ENCODE data around the gene GMDS. TPM values are rescaled to one million over a fixed set of nuclear protein-coding genes. Genes with fewer than 3 reads are reported as not detected.
A peak's percentile ranks its signal among the peaks of the same experiment; 100 is the strongest.

GMDS gene
- total RNA-seq, 4 donors from 2014 or later = 9.5 to 32.8 (median 22.4) TPM

DNA sequence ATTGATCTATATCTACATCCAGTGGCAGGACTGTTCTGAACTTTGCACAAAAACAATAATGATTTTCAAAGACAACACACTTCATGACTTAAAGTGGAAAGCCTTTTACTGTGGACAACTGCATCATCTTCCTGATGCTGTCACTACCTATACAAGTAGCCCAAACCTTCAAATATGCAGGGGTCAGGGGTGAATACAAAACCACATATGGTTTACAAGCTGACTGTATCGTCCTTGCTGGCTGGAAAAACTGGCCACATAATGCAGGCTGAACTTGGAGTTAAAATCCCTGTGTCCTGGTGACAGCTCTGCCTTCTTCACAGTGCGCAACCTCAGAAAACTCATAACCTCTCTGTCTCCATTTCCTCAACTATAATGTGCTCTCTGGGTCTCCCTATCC is 128.9 kb downstream of the GMDS start:
- no peak for DNase-seq
- Histone ChIP-seq H3K36me3 (no peaks in the 10 kb centered on the region), H3K27me3 (no peaks in the 10 kb centered on the region), H3K27ac (no peak overlapping the region), H3K4me1 (no peaks in the 10 kb centered on the region), H3K4me3 (replicated peaks in 1 of 3) (no peak overlapping the region), H3K9me3 (no peaks in the 10 kb centered on the region)
- 85 to 89% methylated on average over 2 of the region's 2 CpGs for WGBS, 2 donors
- intact Hi-C loops (cut with DNase I) = no loop called here
- TF ChIP-seq, protein P1, sequence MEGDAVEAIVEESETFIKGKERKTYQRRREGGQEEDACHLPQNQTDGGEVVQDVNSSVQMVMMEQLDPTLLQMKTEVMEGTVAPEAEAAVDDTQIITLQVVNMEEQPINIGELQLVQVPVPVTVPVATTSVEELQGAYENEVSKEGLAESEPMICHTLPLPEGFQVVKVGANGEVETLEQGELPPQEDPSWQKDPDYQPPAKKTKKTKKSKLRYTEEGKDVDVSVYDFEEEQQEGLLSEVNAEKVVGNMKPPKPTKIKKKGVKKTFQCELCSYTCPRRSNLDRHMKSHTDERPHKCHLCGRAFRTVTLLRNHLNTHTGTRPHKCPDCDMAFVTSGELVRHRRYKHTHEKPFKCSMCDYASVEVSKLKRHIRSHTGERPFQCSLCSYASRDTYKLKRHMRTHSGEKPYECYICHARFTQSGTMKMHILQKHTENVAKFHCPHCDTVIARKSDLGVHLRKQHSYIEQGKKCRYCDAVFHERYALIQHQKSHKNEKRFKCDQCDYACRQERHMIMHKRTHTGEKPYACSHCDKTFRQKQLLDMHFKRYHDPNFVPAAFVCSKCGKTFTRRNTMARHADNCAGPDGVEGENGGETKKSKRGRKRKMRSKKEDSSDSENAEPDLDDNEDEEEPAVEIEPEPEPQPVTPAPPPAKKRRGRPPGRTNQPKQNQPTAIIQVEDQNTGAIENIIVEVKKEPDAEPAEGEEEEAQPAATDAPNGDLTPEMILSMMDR (IDR thresholded peaks at IDR 0.05) = no peak
- TF ChIP-seq POLR2A (IDR thresholded peaks at IDR 0.05) = no peak

DNA sequence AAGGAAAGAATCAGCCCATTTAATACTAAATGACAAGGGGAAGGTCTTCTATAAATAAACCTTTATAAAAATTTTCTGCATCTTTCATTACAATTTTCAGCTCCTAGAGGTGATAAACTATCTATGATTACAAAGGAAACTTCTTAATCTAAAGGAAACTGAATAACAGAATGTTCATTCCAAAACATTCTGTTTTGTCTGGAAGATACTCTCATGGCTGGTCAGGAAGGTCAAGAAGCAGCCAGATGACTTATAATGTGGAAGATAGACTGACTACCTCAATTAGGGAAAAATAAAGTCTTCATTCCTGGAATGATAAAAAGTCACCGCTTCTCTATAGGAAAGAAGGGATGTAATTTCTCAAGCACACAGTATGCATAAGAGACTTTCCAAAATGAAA is 131.3 kb downstream of the GMDS start:
- Histone ChIP-seq H3K9me3 (no peaks in the 10 kb centered on the region), H3K36me3 (no peaks in the 10 kb centered on the region), H3K4me1 (peaks cover 0 to 5% of the 10 kb centered on the region in 2 donors), H3K27me3 (no peaks in the 10 kb centered on the region), H3K4me3 (replicated peaks in 1 of 3) (no peak overlapping the region), H3K27ac (no peak overlapping the region)
- TF ChIP-seq, protein P1 (IDR thresholded peaks at IDR 0.05) = no peak
- TF ChIP-seq POLR2A (IDR thresholded peaks at IDR 0.05) = no peak
- 91 to 94% methylated on average over 1 of the region's 1 CpG for WGBS, 2 donors
- intact Hi-C loops (cut with DNase I) = no loop called here
- no peak for DNase-seq

DNA sequence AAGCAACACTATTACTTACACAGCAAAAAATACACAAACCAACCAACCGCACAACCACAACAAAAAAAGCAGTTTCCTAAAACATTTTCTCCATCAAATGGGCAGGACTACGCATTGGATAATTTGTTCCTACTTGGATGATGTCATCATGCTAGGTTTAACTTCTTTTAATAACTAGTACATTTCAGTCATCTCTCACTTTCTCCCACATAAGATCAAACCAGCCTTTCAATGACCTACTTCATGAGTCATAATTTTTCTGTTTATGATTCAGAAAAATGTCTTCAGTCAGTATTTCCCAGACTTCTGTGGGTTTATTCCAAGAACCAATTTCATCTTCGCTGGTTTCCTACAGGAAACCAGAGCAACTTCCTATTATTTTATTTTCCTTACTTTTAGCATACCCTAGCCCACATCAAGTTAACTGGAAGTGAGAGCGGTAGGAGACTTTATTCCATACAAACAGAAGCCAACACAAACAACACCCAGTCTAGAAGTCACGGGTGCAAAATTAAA is 134.2 kb downstream of the GMDS start:
- no peaks in the 10 kb centered on the region for H3K9me3 ChIP-seq
- no peak for DNase-seq
- TF ChIP-seq, protein P1 (IDR thresholded peaks at IDR 0.05) = no peak
- no peak for TF ChIP-seq POLR2A (IDR thresholded peaks at IDR 0.05)
- no peak overlapping the region for H3K4me3 ChIP-seq (replicated peaks in 1 of 3)
- intact Hi-C loops (cut with DNase I) = no loop called here
- 70 to 72% methylated on average over 5 of the region's 5 CpGs for WGBS, 2 donors
- H3K4me1 ChIP-seq = peaks cover 0 to 5% of the 10 kb centered on the region in 2 donors
- no peaks in the 10 kb centered on the region for H3K36me3 ChIP-seq
- H3K27ac ChIP-seq = peak overlapping the region in 1 of 3 donors; percentile 33
- no peaks in the 10 kb centered on the region for H3K27me3 ChIP-seq

DNA sequence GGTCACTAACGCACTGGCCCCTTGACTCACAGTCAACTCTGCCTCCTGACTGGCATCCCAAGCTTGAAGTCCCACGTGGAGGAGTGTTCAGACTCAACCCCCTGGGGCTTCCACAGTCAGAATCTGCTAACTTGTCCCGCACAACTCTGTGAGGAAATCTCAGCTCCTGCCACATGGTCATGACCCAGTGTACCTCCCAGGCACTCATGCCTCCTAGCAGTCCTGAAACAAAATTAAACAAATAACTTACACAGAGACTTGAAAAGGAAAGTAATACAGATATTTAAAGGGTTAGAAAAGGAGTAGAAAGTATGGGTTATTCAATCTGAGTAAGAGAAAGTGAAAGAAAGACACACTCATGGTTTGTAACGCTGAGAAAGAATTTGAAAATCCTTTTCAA is 134.9 kb downstream of the GMDS start:
- TF ChIP-seq POLR2A (IDR thresholded peaks at IDR 0.05) = no peak
- TF ChIP-seq, protein P1 (IDR thresholded peaks at IDR 0.05) = no peak
- no peak for DNase-seq
- H3K4me1 ChIP-seq = peaks cover 0 to 5% of the 10 kb centered on the region in 2 donors
- no peaks in the 10 kb centered on the region for H3K9me3 ChIP-seq
- H3K27me3 ChIP-seq = no peaks in the 10 kb centered on the region
- intact Hi-C loops (cut with DNase I) = no loop called here
- 58 to 64% methylated on average over 4 of the region's 4 CpGs for WGBS, 2 donors
- H3K27ac ChIP-seq = peak overlapping the region in 1 of 3 donors; percentile 33
- no peaks in the 10 kb centered on the region for H3K36me3 ChIP-seq
- no peak overlapping the region for H3K4me3 ChIP-seq (replicated peaks in 1 of 3)

DNA sequence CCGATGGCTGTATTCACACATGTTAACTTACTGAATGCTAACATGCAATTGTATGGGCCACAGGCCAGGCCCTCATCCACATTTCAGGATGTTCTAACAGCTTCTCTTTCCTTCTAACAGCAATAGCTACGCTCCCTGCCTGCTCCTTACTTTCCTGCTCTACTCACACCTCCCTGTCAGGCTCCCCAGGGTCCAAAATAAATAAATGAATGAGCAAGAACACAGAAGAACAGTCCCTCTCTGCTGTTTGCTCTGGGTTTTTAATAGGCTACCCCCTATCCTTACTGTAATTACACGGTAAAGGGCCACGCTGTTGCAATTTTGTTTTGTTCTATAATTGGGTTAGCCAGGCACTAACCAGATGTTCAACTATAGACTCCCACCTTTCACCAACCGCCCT is 135.6 kb downstream of the GMDS start:
- H3K36me3 ChIP-seq = no peaks in the 10 kb centered on the region
- H3K27ac ChIP-seq = no peak overlapping the region
- H3K4me1 ChIP-seq = peaks cover 0 to 5% of the 10 kb centered on the region in 2 donors
- no peak overlapping the region for H3K4me3 ChIP-seq (replicated peaks in 1 of 3)
- 87 to 91% methylated on average over 5 of the region's 5 CpGs for WGBS, 2 donors
- no peaks in the 10 kb centered on the region for H3K27me3 ChIP-seq
- H3K9me3 ChIP-seq = no peaks in the 10 kb centered on the region
- intact Hi-C loops (cut with DNase I) = no loop called here
- no peak for DNase-seq
- TF ChIP-seq POLR2A (IDR thresholded peaks at IDR 0.05) = no peak
- TF ChIP-seq, protein P1 (IDR thresholded peaks at IDR 0.05) = no peak
